Measurements from ENCODE around the gene SUSD5. TPM values are rescaled to one million over a fixed set of nuclear protein-coding genes. Genes with fewer than 3 reads are reported as not detected.
"Not testable (repeated sequence)": the region's sequence is repeated elsewhere in the genome, so short reads cannot be mapped to it uniquely, and the experiment has no call there.

The SUSD5 gene
- total RNA-seq, 1 donor from 2014 or later: 2.4 TPM

GRCh38 chr3:33131331-33132018 lies 87.1 kb downstream of the SUSD5 start:
- DNase-seq: no peak
- peak; percentile 90 for ATAC-seq (ENCODE audit: poor library complexity)
- intact Hi-C loops (cut with DNase I): loop anchor here (5.0 kb wide), 1 partner anchor 241 kb away; no protein-coding TSS in a partner anchor

DNA sequence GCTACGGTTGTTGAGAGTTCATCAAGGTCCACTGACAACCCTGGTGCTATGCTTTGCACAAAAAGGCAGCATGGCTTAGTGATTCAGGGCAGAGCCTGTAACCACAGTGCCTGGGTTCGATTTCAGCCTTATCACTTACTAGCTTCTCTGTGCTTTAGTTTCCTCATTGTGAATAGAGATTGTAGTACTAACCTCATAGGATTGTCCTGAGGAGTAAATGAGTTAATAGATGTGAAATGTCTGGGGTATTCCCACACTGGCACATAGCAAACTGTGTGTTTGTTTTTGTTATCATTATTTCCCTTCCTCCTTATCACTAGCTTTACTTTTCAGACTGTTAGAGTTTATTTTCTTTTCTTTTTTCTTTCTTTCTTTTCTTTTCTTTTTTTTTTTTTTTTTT lies 88.5 kb downstream of the SUSD5 start:
- ATAC-seq (ENCODE audit: poor library complexity): no peak
- DNase-seq: no peak
- intact Hi-C loops (cut with DNase I): loop anchor here (5.0 kb wide), 1 partner anchor 242 kb away; no protein-coding TSS in a partner anchor

DNA sequence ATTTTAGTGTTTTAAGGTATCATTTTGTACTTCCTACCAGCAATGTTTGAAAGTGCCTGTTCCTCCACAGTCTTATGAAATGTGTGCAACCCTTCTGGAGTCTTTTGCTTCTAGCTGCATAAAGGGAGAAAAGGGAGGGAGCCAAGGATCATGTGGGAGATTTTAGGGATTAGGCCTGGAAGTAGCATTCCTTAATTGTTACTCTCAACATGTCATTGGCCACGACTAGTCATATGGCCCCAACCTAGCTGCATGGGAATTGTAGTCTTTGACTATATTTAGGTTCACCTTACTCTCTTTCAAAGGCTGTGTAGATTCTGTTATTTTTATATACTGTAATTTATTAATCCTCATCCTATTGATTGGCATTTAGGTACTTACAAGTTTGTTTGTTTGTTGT lies 89.9 kb downstream of the SUSD5 start:
- no peak for DNase-seq
- intact Hi-C loops (cut with DNase I): no loop called here
- ATAC-seq (ENCODE audit: poor library complexity): no peak

- ATAC-seq (ENCODE audit: poor library complexity) (no peak), DNase-seq (no peak)
- intact Hi-C loops (cut with DNase I): no loop called here
Observed at GRCh38 chr3:33125840-33126239, 92.8 kb downstream of the SUSD5 start.

- ATAC-seq (ENCODE audit: poor library complexity) (no peak), DNase-seq (no peak)
- intact Hi-C loops (cut with DNase I): no loop called here
Observed at GRCh38 chr3:33124638-33125037, 94.0 kb downstream of the SUSD5 start.

DNA sequence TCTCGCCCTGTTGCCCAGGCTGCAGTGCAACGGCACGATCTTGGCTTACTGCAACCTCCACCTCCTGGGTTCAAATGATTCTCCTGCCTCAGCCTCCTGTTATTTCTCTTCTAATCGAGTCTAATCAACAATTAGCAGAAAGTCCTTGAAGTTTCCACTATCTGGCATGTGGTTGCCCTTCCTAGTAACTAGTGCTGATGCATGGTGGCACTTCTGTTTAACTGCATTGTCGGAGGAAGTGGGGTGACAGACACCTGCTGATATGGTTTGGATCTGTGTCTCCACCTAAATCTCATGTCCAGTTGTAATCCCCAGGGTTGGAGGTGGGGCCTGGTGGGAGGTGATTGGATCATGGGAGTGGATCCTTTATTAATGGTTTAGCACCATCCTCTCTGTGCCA lies 95.6 kb downstream of the SUSD5 start:
- ATAC-seq (ENCODE audit: poor library complexity) (no peak), DNase-seq (no peak)
- intact Hi-C loops (cut with DNase I): no loop called here

DNA sequence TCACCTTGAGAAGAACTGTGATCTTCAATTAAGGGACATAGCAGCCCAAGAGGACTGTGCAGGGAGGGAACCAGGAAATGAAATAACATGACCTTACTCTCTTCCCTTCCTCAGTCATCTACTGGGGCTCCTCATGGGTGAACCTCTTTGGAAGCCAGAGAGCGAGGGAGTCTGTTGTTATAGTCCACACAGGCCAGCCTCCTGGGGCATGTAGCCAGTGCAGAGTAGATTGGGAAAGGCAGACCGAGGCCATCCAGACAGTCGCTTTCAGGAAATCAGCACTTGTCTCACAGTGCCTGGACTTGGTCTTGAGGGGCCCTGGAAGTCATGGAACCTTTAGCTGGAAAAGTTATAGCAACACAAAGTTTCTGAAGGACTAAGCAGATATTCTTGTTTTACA lies 98.7 kb downstream of the SUSD5 start:
- DNase-seq (peak; percentile 55), ATAC-seq (ENCODE audit: poor library complexity) (peak; percentile 24)
- intact Hi-C loops (cut with DNase I): no loop called here

- intact Hi-C loops (cut with DNase I): no loop called here
- no peak for DNase-seq
- ATAC-seq (ENCODE audit: poor library complexity): no peak
Observed at GRCh38 chr3:33117461-33117860, 101.1 kb downstream of the SUSD5 start.

DNA sequence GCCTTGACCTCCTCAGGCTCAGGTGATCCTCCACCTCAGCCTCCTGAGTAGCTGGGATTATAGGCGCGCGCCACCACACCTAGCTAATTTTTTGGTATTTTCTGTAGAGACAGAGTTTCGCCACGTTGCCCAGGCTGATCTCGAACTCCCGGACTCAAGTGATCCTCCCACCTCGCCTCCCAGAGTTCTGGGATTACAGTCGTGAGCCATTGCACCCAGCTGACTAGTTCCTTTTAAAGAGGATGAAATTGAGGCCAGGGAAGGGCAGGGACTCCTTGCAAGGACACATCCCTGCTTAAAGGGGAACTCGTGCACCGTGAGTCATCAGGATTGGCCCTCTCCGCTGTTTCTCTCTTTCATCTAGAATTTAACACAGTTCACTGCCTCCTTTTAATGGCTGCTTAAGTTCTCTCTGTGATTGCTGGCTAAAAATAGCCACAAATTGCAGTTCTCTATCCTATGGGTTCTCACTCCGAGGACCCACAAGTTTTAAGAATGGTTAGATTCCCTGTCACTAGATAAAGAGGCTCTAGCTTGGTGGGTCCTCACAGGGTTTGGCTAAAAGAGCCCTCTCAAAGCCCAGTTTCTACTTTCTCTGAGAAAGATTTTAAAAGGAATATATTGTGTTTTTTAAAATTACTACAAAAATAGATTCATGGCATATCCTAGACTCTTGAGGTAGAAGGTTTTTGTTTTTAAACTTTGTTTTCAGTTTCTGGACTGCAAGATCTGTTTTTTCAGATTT lies 103.4 kb downstream of the SUSD5 start:
- peak; percentile 77 for DNase-seq
- peak; percentile 57 for ATAC-seq (ENCODE audit: poor library complexity)
- intact Hi-C loops (cut with DNase I): no loop called here

DNA sequence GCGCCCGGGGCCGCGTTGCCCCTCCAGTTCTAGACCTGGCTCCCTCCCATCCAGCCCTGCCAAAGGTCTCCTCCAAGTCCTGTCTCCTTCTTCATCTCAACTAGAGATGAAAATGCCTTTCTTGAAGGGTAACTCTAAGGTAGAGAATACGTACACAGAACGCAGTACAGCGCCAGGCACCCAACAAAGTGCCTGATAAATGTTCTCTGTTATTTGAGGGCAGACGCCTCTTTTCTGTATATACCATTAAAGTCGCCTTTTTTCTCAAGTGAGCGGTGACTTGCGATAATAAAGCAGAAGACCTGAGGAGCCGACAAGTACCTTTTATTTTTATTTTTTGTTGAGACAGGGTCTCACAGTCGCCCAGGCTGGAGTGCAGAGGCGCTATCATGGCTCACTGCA lies 104.0 kb downstream of the SUSD5 start:
- DNase-seq: no peak
- no peak for ATAC-seq (ENCODE audit: poor library complexity)
- intact Hi-C loops (cut with DNase I): no loop called here

DNA sequence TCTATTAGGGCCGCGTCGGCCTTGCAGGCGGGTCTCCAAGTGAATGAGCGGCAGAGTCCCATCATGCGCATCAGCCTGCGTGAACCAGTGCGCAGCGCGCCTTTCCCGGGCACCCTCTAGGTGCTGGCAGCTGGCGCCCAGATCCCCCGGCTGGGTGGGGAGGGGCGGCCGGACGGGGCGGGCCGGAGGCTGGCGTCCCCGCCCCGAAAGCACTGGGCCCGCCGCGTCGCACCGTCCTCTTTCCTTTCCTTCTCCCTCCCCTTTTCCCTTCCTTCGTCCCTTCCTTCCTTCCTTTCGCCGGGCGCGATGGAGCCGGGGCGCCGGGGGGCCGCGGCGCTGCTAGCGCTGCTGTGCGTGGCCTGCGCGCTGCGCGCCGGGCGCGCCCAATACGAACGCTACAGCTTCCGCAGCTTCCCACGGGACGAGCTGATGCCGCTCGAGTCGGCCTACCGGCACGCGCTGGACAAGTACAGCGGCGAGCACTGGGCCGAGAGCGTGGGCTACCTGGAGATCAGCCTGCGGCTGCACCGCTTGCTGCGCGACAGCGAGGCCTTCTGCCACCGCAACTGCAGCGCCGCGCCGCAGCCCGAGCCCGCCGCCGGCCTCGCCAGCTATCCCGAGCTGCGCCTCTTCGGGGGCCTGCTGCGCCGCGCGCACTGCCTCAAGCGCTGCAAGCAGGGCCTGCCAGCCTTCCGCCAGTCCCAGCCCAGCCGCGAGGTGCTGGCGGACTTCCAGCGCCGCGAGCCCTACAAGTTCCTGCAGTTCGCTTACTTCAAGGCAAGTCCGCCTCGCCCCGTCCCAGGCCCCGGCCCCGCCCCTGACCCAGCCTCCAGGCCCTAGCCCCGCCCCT lies 104.6 kb downstream of the SUSD5 start, which contains the start of gene CRTAP:
TSS of gene CRTAP (plus strand) at position 243 of the 850 bp plus-strand sequence. CDS start at position 307, 64 bp downstream.
- ATAC-seq (ENCODE audit: poor library complexity) (peak; percentile 96), DNase-seq (peak; percentile 99)
- intact Hi-C loops (cut with DNase I): no loop called here

DNA sequence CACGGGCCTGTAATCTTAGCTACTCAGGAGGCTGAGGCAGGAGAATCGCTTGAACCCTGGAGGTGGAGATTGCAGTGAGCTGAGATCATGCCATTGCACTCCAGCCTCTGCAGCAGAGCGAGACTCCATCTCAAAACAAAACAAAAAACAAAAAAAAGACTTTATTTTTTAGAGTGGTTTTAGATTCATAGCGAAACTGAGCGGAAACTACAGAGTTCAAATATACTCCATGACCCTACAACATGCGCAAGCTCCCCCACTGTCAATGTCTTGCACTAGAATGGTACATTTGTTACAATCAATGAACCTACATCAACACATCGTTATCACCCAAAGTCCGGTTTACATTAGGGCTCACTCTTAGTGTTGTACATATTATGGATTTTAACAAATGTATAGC lies 107.0 kb downstream of the SUSD5 start:
- ATAC-seq (ENCODE audit: poor library complexity): no peak
- DNase-seq: no peak
- intact Hi-C loops (cut with DNase I): no loop called here

GRCh38 chr3:33106854-33107253 lies 111.8 kb downstream of the SUSD5 start:
- intact Hi-C loops (cut with DNase I); ATAC-seq (ENCODE audit: poor library complexity): not testable (repeated sequence)

GRCh38 chr3:33105341-33105948 lies 113.2 kb downstream of the SUSD5 start:
- DNase-seq (no peak), ATAC-seq (ENCODE audit: poor library complexity) (no peak)
- intact Hi-C loops (cut with DNase I): no loop called here

More at GRCh38 chr3:33106854-33107253, 111.8 kb downstream of the SUSD5 start:
- not testable (repeated sequence) for DNase-seq

GRCh38 chr3:33104803-33105202 lies 113.8 kb downstream of the SUSD5 start:
- no peak for ATAC-seq (ENCODE audit: poor library complexity)
- intact Hi-C loops (cut with DNase I): no loop called here

DNA sequence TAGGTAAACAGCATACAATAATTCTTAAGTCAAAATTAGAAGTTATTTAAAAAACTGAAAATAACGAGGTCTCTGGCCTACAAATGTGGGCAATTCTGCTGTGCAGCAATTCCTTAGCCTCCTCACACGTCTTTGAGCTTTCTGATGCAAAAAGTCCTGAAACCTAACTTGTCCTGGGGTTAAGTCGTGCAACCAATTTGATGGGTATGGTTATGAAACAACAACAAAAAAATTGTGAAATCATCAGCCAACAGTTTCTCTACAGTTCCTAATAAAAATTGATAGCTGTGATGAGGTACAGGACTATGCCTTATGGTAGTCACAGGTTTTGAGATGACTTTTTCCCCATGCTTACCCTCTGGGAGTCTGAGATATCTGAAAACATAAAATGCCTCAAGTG lies 115.1 kb downstream of the SUSD5 start:
- intact Hi-C loops (cut with DNase I): no loop called here
- DNase-seq: no peak
- no peak for ATAC-seq (ENCODE audit: poor library complexity)

More at GRCh38 chr3:33104803-33105202, 113.8 kb downstream of the SUSD5 start:
- DNase-seq: no peak

DNA sequence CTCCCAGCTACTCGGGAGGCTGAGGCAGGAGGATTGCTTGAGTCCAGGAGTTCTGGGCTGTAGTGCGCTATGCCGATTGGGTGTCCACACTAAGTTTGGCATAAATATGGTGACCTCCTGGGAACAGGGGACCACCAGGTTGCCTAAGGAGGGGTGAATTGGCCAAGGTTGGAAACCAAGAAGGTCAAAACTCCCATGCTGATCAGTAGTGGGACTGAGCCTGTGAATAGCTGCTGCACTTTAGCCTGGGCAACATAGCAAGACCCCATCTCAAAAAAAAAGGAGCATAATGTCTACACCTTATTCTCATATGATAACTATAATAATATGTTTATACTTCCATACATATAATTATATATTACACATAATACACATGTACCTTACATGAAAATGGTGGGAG lies 115.6 kb downstream of the SUSD5 start:
- intact Hi-C loops (cut with DNase I): no loop called here
- no peak for DNase-seq
- no peak for ATAC-seq (ENCODE audit: poor library complexity)

DNA sequence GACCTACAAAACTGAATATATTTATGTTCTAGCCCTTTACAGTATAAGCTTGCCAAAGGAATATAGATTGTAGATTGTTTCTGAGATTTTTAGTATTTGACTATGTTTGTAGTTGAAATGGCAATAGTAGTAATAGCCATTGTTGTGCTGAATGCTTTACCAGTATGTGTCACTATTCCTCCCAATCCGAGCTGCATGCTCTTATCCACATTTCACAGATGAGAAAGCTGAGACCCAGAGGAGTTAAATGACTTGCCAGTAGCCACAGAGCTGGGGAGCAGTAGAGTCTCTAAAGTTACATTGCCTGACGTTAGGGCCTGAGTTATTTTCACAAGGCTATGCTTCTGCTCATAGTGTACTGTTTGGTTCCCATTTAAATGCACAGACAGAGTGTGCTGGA lies 118.4 kb downstream of the SUSD5 start:
- DNase-seq (no peak), ATAC-seq (ENCODE audit: poor library complexity) (no peak)
- intact Hi-C loops (cut with DNase I): no loop called here

All from Right ventricle myocardium superior (tissue), 1 donor.